GM19193 (cell line): Measurements from ENCODE around the gene TAF5L.
A peak's percentile ranks its signal among the peaks of the same experiment; 100 is the strongest.

Source experiments
- POLR2A ChIP-seq: IDR thresholded peaks from 4 replicates; pipeline ENCODE4 v1.6.1; 2011; ENCODE audit not compliant: insufficient read depth, insufficient read length; ENCODE audit errors: extremely low read depth

The TAF5L gene

GRCh38 chr1:229567109-229567868 lies 58.6 kb downstream of the TAF5L start:
- no peak for TF ChIP-seq POLR2A

GRCh38 chr1:229563701-229564100 lies 62.2 kb downstream of the TAF5L start:
- TF ChIP-seq POLR2A = no peak

- TF ChIP-seq POLR2A = no peak
These were observed 62.7 kb downstream of the TAF5L start for GRCh38 chr1:229563241-229563640.

- no peak for TF ChIP-seq POLR2A
These were observed 63.2 kb downstream of the TAF5L start for GRCh38 chr1:229562686-229563085.

- TF ChIP-seq POLR2A = no peak
These were observed 64.8 kb downstream of the TAF5L start for GRCh38 chr1:229561141-229561540.

- TF ChIP-seq POLR2A = peak; percentile 53
These were observed 67.2 kb downstream of the TAF5L start, which contains the start of gene ABCB10 for GRCh38 chr1:229558460-229559335. Gene ABCB10, minus strand, starts transcription at chr1:229558707. Its CDS starts 55 bp downstream, at chr1:229558652.

- TF ChIP-seq POLR2A = no peak
These were observed 68.0 kb downstream of the TAF5L start for GRCh38 chr1:229557913-229558414.

- TF ChIP-seq POLR2A = no peak
These were observed 68.6 kb downstream of the TAF5L start for GRCh38 chr1:229557200-229557850.

- no peak for TF ChIP-seq POLR2A
These were observed 70.9 kb downstream of the TAF5L start for GRCh38 chr1:229554886-229555621.

GRCh38 chr1:229553621-229554130 lies 72.2 kb downstream of the TAF5L start:
- no peak for TF ChIP-seq POLR2A

GRCh38 chr1:229552732-229553131 lies 73.2 kb downstream of the TAF5L start:
- no peak for TF ChIP-seq POLR2A

- TF ChIP-seq POLR2A = no peak
These were observed 74.9 kb downstream of the TAF5L start for GRCh38 chr1:229550812-229551567.

GRCh38 chr1:229547542-229547941 lies 78.4 kb downstream of the TAF5L start:
- TF ChIP-seq POLR2A = no peak
